PC-9 (cell line): ENCODE data around the gene KISS1R.

Experiments used
- EZH2 ChIP-seq: fragments of 200-600 bp; sonication (generic); IDR thresholded peaks from 2 replicates; pipeline ENCODE4 v1.8.0; 2017; ENCODE audit warnings: antibody characterized with exemption, low read depth
- TF ChIP-seq, protein P1 (sequence below): fragments of 200-600 bp; sonication (generic); conservative IDR thresholded peaks from 2 replicates; pipeline ENCODE4 v1.6.1; 2017; ENCODE audit warnings: mixed run types, antibody characterized with exemption, mild to moderate bottlenecking, moderate library complexity

DNA sequence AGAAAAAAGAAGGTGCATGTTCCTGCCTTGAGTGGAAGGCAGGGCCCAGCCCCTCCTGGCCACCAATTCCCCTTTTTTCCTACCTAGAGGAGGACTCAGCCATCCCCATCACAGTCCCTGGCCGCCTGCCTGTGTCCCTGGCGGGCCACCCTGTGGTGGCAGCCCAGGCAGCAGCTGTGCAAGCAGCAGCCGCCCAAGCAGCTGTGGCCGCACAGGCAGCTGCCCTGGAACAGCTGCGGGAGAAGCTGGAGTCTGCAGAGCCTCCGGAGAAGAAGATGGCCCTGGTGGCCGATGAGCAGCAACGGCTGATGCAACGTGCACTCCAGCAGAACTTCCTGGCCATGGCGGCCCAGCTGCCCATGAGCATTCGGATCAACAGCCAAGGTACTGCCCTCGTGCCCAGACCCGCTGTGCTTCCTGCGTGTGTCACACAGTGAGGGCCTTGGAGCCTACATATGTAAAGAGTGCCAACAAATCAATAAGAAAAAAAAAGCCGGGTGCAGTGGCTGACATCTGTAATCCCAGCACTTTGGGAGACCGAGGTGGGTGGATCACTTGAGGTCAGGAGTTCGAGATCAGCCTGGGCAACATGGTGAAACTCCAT lies 49.5 kb downstream of the KISS1R start:
- TF ChIP-seq, protein P1, sequence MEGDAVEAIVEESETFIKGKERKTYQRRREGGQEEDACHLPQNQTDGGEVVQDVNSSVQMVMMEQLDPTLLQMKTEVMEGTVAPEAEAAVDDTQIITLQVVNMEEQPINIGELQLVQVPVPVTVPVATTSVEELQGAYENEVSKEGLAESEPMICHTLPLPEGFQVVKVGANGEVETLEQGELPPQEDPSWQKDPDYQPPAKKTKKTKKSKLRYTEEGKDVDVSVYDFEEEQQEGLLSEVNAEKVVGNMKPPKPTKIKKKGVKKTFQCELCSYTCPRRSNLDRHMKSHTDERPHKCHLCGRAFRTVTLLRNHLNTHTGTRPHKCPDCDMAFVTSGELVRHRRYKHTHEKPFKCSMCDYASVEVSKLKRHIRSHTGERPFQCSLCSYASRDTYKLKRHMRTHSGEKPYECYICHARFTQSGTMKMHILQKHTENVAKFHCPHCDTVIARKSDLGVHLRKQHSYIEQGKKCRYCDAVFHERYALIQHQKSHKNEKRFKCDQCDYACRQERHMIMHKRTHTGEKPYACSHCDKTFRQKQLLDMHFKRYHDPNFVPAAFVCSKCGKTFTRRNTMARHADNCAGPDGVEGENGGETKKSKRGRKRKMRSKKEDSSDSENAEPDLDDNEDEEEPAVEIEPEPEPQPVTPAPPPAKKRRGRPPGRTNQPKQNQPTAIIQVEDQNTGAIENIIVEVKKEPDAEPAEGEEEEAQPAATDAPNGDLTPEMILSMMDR, result no peak
- no peak for TF ChIP-seq EZH2
